Epithelial cell of prostate (primary cell): ENCODE data around the gene FARP1.

ENCODE experiments used
- DNase-seq: peaks from one replicate; pipeline ENCODE4 v3.0.0-alpha.2; 2011; ENCODE audit warnings: low read depth, low spot score
- H3K27ac ChIP-seq: fragments of 450-650 bp; 2 replicates; pipeline ENCODE4 v1.5.1; 2017; ENCODE audit warnings: mild to moderate bottlenecking

FARP1 gene

DNA sequence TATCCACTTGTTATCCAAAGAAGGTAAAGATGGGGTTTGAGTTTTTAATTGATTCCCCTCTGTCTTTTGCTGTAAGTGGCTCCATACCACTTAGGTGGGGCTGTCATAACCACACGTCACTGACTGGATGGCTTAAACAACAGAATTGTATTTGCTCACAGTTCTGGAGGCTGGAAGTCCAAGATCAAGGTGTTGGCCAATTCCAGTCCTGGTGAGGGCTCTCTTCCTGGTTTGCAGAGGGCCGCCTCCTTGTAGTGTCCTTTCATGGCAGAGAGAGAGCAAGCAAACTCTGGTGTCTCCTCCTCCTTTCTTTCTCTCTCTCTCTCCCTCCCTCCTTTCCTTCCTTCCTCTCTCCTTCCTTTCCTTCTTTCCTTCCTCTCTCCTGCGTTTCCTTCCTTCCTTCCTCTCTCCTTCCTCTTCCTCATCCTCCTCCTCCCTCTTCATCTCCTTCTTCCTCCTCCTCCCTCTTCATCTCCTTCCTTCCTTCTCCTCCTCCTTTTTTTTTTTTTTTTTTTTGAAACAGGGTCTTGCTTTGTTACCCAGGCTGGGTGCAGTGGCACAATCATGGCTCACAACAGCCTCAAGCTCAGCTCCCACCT is 174.8 kb downstream of the FARP1 start:
- no peak for DNase-seq
- H3K27ac ChIP-seq, result no peak overlapping the region

DNA sequence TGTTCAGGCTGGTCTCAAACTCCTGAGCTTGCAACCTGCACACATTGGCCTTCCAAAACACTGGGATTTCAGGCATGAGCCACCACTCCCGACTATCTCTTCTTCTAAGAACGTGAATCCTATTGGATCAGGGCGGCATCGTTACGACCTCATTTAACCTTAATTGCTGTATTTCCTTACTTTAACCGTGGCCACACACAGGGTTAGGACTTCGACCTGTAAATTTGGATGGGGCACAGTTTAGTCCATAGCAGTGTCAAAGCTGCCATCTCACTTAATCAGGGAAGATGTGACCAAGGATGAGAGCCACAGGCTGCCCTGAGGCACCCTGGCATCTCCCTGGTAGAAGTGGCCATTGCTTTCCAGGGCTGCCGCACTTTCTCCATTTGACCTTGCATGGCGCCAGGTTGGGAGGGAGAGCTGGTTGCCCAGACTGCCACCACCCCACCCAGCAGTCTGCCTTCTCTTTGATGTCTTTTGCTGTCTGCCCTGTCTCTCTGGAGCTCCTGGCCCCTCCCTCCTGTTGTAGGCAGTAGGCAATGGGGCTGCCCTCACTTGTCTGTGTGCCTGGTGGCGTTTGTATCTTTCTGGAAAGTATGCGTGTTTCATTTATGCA is 175.5 kb downstream of the FARP1 start:
- no peak for DNase-seq

DNA sequence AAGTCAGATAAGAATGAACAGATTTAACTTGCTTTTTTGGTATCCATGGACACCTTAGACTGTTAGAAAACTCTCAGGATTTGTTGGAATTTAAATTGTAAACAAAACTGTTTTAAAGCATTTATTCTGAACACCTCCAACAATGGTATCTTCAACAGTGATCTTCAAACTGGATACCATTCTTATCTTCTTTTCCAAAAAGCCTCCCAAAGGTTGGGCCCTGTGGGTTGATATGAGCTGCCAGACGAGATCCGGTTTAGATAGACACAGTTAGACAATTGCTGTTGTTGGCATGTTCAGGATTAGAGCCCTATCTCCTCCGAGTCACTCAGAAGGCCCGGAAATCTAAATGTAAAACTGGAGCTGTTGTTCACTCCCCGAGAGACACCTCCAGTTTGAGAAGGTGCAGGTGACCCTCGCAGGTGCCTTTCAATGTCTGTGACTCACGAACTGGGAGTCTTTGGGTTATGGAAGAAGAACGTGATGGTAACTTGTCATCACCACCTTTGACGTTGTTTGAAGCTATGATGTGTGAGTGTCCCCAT is 177.7 kb downstream of the FARP1 start:
- DNase-seq, result no peak

More for the DNA sequence above, 175.5 kb downstream of the FARP1 start:
- no peak overlapping the region for H3K27ac ChIP-seq

GRCh38 chr13:98321395-98321794 is 178.5 kb downstream of the FARP1 start:
- H3K27ac ChIP-seq, result no peak overlapping the region

More for the DNA sequence above, 177.7 kb downstream of the FARP1 start:
- no peak overlapping the region for H3K27ac ChIP-seq

DNA sequence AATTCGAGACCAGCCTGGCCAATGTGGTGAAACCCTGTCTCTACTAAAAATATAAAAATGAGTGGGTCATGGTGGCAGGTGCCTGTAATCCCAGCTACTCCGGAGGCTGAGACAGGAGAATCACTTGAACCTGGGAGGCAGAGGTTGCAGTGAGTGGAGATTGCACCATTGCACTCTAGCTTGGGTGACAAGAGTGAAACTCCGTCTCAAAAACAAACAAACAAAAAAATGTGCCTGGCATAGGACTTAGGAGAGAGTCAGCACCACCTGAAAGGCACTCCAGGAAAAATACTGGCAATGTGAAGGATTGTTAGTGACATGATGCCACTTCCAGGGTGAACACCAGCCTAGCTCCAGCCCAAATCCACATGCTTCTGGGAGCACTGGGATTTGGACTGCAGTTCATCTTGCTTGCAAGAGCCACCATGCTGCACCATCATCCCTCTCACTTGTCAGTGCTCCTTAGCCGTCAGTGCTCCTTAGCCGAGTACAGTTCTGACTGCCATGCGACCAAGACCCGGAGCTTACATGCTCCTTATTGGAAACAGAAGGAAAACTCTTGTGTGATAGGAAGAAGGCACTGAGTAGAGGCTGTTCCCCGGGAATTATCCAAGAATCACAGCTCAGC is 179.3 kb downstream of the FARP1 start:
- DNase-seq, result no peak
- H3K27ac ChIP-seq, result no peak overlapping the region

More at GRCh38 chr13:98321395-98321794, 178.5 kb downstream of the FARP1 start:
- no peak for DNase-seq

GRCh38 chr13:98324105-98324504 is 181.2 kb downstream of the FARP1 start:
- DNase-seq, result no peak
- no peak overlapping the region for H3K27ac ChIP-seq

- DNase-seq, result no peak
- no peak overlapping the region for H3K27ac ChIP-seq
Measured at GRCh38 chr13:98325724-98326123, 182.8 kb downstream of the FARP1 start.

DNA sequence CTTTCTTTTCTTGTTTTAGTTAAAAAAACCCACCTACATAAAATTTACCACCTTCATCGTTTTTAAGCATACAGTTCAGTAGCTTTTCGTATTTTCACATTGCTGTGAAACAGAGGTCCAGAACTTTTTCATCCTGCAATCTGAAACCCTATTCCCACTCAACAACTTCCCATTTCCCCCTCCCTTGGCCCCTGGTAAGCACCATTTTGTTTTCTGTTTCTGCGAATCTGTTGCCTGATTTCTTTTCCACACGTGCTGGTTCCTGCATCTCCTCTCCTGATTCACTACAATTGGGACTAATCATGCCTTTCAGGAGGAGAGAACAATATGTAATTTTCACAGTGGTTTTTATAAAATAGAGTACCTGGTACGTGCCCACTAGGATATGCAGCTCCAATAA is 183.4 kb downstream of the FARP1 start:
- DNase-seq, result no peak
- no peak overlapping the region for H3K27ac ChIP-seq

GRCh38 chr13:98327371-98328270 is 184.7 kb downstream of the FARP1 start:
- DNase-seq, result no peak
- H3K27ac ChIP-seq, result no peak overlapping the region

- no peak overlapping the region for H3K27ac ChIP-seq
- DNase-seq, result no peak
Measured at GRCh38 chr13:98328511-98328910, 185.6 kb downstream of the FARP1 start.

DNA sequence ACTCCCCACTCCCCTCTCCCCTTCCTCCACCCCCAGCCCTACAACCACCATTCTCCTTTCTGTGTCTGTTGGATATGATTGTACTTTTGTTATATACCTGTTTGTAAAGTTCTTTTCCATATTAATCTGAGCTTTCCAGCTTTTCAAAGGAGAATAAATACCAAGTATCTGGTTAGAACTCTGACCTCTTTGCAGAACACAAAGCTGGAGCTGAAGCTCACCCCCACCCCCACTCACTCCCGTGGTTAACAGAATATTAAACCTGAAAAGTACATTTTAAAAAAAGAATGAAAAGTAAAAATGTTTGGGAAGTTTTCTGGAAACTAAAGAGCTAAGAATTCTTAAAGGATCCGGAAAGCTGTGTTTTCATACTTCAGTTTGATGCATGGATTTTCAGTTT is 189.3 kb downstream of the FARP1 start:
- DNase-seq, result no peak
- H3K27ac ChIP-seq, result no peak overlapping the region

DNA sequence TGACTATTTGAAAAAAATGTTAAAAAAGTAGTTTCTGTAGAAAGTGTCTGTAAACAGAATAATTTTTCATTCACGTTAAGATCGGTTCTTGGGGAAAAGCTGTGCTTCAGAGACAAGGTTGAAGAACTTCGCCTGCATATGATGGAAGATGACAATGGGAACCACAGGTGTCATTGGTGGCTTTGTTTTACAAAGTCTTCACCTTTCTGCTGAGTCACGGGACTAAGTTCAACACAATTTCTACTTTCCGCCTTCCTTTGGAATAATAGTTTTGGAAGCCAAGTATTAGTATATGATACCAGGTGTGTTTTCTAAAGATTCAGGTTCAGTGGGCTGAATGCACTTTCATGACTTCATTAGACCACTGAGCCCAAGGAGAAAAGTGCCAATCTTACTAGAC is 189.8 kb downstream of the FARP1 start:
- H3K27ac ChIP-seq, result no peak overlapping the region
- no peak for DNase-seq

- H3K27ac ChIP-seq, result no peak overlapping the region
- no peak for DNase-seq
Measured at GRCh38 chr13:98333486-98333885, 190.6 kb downstream of the FARP1 start.

- DNase-seq, result no peak
Measured at GRCh38 chr13:98334620-98335205, 191.8 kb downstream of the FARP1 start.

GRCh38 chr13:98335721-98336120 is 192.8 kb downstream of the FARP1 start:
- H3K27ac ChIP-seq, result no peak overlapping the region
- DNase-seq, result no peak

More at GRCh38 chr13:98334620-98335205, 191.8 kb downstream of the FARP1 start:
- no peak overlapping the region for H3K27ac ChIP-seq

DNA sequence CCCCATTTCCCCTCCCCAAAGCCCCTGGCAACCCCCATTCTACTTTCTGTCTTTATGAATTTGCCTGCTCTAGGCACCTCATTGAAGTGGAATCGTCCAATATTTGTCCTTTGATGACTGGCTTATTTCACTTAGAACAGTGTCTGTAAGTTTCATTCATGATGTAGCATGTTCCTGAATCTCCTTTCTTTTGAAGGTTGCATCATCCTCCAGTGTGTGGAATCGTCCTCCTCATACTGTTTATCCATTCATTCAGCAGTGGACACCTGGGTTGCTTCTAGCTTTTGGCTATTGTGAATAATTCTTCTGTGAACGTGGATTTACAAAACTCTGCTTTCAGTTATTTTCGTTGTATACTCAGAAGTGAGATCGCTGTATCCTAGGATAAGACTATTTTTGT is 195.4 kb downstream of the FARP1 start:
- no peak for DNase-seq
- H3K27ac ChIP-seq, result no peak overlapping the region

- H3K27ac ChIP-seq, result no peak overlapping the region
- DNase-seq, result no peak
Measured at GRCh38 chr13:98339684-98340425, 197.0 kb downstream of the FARP1 start.

DNA sequence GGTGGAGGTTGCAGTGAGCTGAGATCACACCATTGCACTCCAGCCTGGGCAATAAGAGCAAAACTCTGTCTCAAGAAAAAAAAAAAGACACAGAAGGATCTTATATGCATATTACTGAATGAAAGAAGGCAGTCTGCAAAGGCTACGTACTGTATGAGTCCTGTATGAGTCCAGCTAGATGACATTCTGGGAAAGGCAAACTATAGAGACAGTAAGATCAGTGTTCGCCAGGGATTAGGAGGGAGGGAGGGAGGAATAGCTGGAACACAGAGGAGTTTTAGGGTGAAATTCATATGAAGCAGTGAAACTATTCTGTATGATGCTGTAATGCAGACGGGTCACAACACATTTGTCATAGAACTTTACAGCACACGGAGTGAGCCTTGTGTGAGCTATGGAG is 200.1 kb downstream of the FARP1 start:
- H3K27ac ChIP-seq, result no peak overlapping the region
- no peak for DNase-seq

- H3K27ac ChIP-seq, result no peak overlapping the region
Measured at GRCh38 chr13:98343461-98343860, 200.6 kb downstream of the FARP1 start.

More at GRCh38 chr13:98343461-98343860, 200.6 kb downstream of the FARP1 start:
- no peak for DNase-seq
